Mesodermal cell (in vitro differentiated cells): Measurements from ENCODE around the gene ARHGEF17.

Experiments used
- H3K27ac ChIP-seq: 2 replicates; pipeline ENCODE4 v1.7.0; 2013; ENCODE audit warnings: mild to moderate bottlenecking, low read depth, low read length, moderate library complexity; ENCODE audit not compliant: severe bottlenecking
- H3K36me3 ChIP-seq: 2 replicates; pipeline ENCODE4 v1.7.1; 2013; ENCODE audit warnings: mild to moderate bottlenecking, low read length, moderate library complexity; ENCODE audit not compliant: control insufficient read depth, insufficient read depth
- H3K4me1 ChIP-seq: one replicate; pipeline ENCODE4 v1.7.1; 2013; ENCODE audit warnings: mild to moderate bottlenecking, low read length; ENCODE audit not compliant: insufficient read depth, control insufficient read depth, poor library complexity, severe bottlenecking
- H3K4me3 ChIP-seq: 2 replicates; pipeline ENCODE4 v1.7.0; 2013; ENCODE audit warnings: low read length, control low read depth, mild to moderate bottlenecking; ENCODE audit not compliant: insufficient read depth, poor library complexity, severe bottlenecking; ENCODE audit errors: extremely low read depth
- H3K9me3 ChIP-seq: 2 replicates; pipeline ENCODE4 v1.7.1; 2013; ENCODE audit warnings: mild to moderate bottlenecking, low read length, moderate library complexity; ENCODE audit not compliant: control insufficient read depth
- WGBS, 2 experiments: methylation state at CpG; one replicate each; pipeline ENCODE4 v1.1.5; 2013; ENCODE audit warnings: missing lambda C conversion rate in 2 of 2; ENCODE audit not compliant: insufficient coverage in 2 of 2; 5-methylcytosine and 5-hydroxymethylcytosine counted together

Gene ARHGEF17

DNA sequence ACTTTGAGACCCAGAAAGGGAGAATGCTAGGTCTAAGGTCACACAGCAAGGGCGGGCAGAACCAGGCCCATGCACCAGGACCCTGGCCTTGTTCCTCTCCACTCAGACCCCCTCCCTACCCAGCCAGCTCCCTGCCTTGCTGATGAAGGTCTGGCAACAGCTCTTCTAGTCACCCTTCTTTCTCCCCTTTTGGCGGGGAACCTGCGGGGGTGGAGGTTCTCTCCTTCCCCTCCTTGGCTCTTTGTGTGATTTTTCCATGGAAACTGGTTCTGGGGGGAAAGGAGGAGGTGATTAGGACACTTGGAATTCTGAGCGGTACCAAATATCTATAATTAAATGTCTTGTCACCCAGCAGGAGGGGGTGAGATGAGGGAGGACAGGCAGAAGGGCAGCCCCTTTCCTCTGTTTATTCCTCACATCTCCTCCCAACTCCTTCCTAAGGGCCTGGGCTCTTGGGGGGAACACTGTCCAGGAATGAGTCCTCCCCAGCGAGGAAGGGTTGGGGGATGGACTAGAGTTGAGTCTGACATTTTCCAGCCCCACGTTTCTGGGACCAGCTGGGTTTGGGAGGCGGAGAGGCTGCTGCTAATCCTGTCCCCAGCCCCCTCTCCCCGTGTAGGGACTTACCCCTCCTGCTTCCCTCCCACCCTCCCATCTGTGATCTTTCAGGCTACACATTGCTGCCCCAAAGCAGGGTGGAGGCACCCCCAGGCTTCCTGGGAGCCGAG lies 7.4 kb downstream of the ARHGEF17 start:
- WGBS, 2 experiments: 56 to 85% methylated on average over 2 to 3 of the region's 9 CpGs
- H3K9me3 ChIP-seq: no peaks in the 10 kb centered on the region
- peak overlapping the region; percentile 70 for H3K27ac ChIP-seq
- H3K4me1 ChIP-seq: peaks cover 63% of the 10 kb centered on the region
- no peak overlapping the region for H3K4me3 ChIP-seq
- peaks cover 69% of the 10 kb centered on the region for H3K36me3 ChIP-seq

DNA sequence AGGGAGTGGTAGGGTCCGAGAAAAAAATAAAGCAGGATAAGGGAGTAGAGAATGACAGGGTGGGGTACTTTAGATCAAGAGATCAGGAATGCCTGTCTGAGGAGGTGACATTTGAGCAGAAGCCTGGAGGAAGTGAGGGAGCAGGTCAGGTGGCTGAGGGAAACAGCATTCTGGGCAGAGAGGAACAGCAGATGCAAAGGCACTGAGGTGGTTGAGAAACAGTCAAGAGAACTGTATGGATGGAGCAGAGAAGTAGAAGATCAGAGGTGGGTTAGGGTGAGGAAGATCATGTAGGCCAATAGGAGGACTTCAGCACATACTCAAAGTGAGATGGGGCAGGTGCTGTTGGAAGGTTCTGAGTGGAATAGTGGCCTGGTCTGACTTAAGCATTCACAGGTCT lies 8.3 kb downstream of the ARHGEF17 start:
- no peak overlapping the region for H3K4me3 ChIP-seq
- WGBS, 2 experiments: 83 to 89% methylated on average over 1 of the region's 1 CpG
- H3K4me1 ChIP-seq: peaks cover 62% of the 10 kb centered on the region
- peaks cover 67% of the 10 kb centered on the region for H3K36me3 ChIP-seq
- H3K27ac ChIP-seq: no peak overlapping the region
- H3K9me3 ChIP-seq: no peaks in the 10 kb centered on the region

DNA sequence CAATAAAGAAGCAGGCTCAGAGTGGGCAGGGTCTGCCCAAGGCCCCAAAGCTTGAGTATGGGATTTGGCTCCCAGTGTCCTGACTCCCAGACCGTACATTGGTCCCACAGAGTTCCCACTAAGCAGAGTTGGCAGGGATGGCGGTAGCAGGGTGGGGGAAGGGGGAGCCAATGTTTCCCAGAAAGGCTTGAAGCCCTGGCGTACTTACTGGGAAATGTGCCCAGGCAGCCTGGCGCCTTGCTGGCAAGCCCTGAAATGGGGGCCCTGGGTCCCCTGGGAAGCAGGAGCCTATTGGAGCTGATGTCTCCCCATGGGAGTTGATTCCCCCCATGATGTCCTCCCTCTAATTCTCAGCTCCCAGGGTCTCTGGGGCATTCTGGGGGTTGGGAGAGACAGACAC lies 9.3 kb downstream of the ARHGEF17 start:
- Histone ChIP-seq H3K36me3 (peaks cover 58% of the 10 kb centered on the region), H3K4me1 (peaks cover 62% of the 10 kb centered on the region), H3K9me3 (no peaks in the 10 kb centered on the region), H3K27ac (no peak overlapping the region), H3K4me3 (no peak overlapping the region)
- 90 to 94% methylated on average over 2 to 4 of the region's 4 CpGs for whole genome bisulfite sequencing, 2 experiments

DNA sequence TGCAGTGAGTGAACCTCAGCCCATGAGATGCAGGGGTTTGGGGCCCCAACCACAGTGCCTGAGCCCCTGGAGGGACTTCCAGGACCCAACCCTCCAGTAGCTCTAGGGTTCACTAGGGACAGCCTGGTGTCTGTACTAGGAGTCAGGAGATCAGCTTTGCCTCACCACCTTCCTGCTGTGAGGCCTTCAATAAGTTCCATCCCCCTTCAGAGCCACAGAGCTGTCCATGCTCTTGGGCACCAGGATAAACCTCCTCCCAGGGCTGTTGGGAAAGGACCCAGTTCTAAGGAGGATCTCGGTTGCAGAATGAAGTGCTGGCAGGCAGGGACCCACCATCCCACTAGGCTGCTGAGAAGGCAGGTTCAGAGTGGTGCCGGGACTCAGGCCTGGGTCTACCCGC lies 9.7 kb downstream of the ARHGEF17 start:
- H3K9me3 ChIP-seq: no peaks in the 10 kb centered on the region
- 94 to 100% methylated on average over 1 to 3 of the region's 3 CpGs for WGBS, 2 experiments

DNA sequence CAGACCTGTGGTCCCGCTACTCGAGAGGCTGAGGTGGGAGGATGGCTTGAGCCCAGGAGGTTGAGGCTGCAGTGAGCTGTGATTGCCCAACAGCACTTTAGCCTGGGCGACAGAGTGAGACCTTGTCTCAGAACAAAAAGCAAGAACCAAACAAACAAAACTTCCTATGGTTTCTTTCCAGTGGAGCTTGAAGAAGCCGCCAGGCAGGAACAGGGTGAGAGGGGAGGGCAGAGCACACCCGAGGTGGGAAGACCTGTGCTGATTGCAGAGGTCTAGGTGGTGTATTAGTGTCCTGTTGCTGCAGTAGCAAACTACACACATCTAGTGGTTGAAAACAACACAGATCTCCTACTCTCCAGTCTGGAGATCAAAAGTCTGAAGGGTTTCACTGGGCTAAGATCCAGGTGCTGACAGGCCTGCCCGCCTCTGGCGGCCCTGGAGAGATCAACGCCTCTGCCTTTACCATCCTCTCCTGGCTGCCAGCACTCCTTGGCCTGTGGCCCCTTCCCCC lies 10.5 kb downstream of the ARHGEF17 start:
- H3K9me3 ChIP-seq: no peaks in the 10 kb centered on the region
- no peak overlapping the region for H3K27ac ChIP-seq
- 100% methylated on average over 5 of the region's 8 CpGs for WGBS, 2 experiments
- H3K4me1 ChIP-seq: peaks cover 61% of the 10 kb centered on the region
- peaks cover 55% of the 10 kb centered on the region for H3K36me3 ChIP-seq
- H3K4me3 ChIP-seq: no peak overlapping the region

More for the DNA sequence above, 9.7 kb downstream of the ARHGEF17 start:
- no peak overlapping the region for H3K4me3 ChIP-seq
- H3K27ac ChIP-seq: no peak overlapping the region
- peaks cover 58% of the 10 kb centered on the region for H3K36me3 ChIP-seq
- H3K4me1 ChIP-seq: peaks cover 62% of the 10 kb centered on the region

DNA sequence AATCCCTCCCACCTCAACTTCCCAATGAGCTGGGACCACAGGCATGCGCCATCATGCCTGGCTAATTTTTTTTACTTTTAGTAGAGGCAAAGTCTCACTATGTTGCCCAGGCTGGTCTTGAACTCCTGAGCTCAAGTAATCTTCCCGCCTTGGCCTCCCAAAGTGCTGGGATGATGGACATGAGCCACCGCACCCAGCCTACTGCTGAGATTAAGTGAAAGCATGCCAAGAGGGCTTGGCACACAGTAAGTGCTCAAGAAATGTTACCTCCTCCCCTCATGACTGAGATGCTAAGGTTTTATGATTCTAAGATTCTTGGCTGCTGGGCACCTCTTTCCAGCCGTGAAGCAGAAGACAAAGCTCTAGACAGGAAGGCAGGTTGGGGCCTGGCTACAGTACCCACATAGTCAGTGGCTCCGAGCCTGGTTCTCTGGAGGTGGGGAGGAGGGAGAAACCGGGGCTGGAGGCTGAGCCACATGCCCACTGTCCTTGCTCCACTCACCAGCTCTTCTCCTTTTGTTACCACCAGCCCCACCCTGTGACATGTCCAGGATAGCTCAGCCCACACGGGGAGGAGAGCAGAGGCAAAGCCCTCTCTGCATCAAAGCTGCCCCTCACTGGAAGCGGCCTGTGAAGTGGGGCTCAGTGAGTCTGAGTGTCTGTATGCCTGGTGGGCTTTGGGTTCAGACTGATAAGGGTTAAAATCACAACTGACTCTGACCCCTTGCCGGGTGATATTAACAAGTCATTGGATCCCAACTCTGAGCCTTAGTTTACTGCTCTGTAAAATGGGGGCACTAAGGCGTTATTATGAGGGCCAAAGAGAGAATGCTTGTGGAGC lies 12.9 kb downstream of the ARHGEF17 start:
- peaks cover 63% of the 10 kb centered on the region for H3K4me1 ChIP-seq
- peaks cover 53% of the 10 kb centered on the region for H3K36me3 ChIP-seq
- peak overlapping the region; percentile 85 for H3K27ac ChIP-seq
- H3K9me3 ChIP-seq: no peaks in the 10 kb centered on the region
- WGBS, 2 experiments: 82 to 87% methylated on average over 6 to 7 of the region's 10 CpGs
- no peak overlapping the region for H3K4me3 ChIP-seq

DNA sequence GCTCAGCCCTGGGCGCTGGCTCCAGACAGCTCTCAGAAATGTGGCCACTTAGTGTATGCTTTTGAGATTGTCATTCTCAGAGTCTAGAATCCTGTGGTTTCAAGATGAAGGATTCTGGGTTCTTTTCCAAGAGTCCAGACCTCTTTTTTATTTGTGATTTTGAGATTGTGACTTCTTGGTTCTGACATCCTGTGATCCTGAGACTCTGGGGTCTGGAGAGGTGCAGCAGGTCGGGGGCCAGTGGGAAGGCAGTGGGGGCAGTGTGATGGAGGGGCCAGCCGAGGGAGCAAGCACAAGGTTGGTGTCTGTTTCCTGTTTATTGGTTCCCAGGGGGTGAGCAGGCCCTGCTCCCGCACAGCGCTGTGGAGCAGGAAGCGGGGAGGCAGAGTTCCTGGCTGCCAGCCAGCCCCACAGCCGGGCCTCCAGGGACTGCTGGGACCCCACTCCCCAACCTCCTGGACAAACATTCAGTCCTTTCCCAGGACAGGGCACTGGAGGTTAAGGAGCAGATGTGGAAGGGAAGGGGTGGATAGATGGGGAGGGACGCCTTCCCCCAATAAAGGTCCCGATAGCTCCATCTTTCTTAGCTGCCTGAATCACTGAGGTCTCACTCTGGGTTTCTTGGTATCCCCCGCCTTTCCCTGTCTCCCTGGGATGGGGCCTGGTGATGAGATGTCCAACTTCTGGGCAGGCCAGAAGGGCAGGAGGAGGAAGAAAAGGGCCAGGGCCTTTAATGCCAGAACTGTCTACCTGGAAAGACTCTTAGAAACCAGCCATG lies 13.7 kb downstream of the ARHGEF17 start:
- 63 to 89% methylated on average over 4 to 7 of the region's 10 CpGs for WGBS, 2 experiments
- H3K36me3 ChIP-seq: peaks cover 53% of the 10 kb centered on the region
- H3K4me3 ChIP-seq: no peak overlapping the region
- H3K27ac ChIP-seq: peak overlapping the region; percentile 85
- H3K9me3 ChIP-seq: no peaks in the 10 kb centered on the region
- H3K4me1 ChIP-seq: peaks cover 68% of the 10 kb centered on the region

DNA sequence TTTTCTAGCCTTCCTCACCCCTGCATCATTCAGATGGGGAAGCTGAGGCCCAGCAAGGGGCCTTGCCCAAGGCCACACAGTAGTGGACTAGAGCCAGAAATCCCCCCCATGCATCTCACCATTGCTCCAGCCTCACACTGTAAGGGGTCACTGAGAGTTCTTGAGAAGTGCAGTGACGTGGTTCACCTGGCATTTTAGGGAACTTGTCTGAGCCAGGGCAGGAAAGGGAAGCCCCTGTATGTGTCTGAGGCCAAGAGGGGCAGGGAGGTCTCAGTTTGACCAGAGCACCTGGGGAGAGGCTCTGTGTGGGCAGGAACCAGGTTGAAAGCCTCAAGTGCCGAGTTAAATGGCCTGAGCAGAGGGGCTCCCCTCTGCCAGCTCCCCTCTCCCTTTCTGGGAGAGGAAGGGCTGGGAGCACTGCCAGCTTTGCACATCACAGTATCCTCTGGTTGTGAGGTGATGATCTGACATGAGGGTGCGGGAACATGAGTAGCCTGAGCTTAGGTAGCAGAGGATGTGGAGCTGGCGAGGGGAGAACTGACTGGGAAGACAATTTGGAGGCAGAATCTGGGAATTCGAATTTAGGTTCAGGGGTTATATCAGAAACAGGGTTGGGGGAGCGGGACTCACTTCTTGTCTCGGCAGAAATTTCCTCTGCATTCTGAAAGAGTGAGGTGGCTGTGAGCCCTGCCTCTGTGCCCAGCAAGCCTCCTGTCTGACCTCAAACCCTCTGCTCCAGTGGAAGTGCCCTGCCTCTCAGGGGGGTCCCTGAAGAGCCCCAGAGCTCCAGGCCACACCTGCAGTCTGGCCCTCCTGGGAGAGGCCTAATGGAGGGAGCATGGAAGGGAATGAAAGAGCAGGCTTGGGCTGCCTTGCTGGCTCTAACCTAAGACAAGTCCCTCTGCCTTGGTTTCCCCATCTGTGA lies 14.6 kb downstream of the ARHGEF17 start:
- Histone ChIP-seq H3K4me1 (peaks cover 69% of the 10 kb centered on the region), H3K36me3 (peaks cover 46% of the 10 kb centered on the region)
- 85 to 90% methylated on average over 5 to 6 of the region's 7 CpGs for WGBS, 2 experiments

DNA sequence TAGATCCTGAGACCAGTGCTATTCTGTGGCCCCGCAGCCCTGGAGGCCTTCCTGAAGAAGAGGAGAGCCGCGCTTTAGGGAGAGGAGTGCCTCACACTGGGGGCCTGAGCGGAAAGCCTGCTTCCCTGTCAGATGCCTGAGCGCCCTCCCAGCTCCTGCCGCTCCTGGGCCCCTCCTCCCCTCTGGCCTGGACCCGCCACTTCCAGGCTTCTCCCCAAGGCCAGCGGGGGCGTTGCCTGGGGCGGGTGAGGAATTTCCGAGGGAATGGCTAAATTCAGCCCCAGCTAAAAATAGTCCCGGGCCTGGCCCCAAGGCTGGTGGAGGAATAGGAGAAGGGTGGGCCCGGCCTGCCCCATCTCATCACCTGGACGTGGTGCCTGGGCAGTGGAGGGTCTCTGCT lies 15.4 kb downstream of the ARHGEF17 start:
- WGBS, 2 experiments: 9 to 23% methylated on average over 5 to 11 of the region's 14 CpGs
- Histone ChIP-seq H3K36me3 (peaks cover 38% of the 10 kb centered on the region), H3K4me1 (peaks cover 72% of the 10 kb centered on the region), H3K27ac (peak overlapping the region; percentile 85), H3K9me3 (no peaks in the 10 kb centered on the region), H3K4me3 (no peak overlapping the region)

More for the DNA sequence above, 14.6 kb downstream of the ARHGEF17 start:
- Histone ChIP-seq H3K4me3 (no peak overlapping the region), H3K9me3 (no peaks in the 10 kb centered on the region), H3K27ac (peak overlapping the region; percentile 85)
